ENCODE results near the gene FN1. TPM values are rescaled to one million over a fixed set of nuclear protein-coding genes. Genes with fewer than 3 reads are reported as not detected.
"Not testable (repeated sequence)": the region's sequence is repeated elsewhere in the genome, so short reads cannot be mapped to it uniquely, and the experiment has no call there.

The FN1 gene
- polyA plus RNA-seq, 1 donor (not counting 4 experiments of a cell fraction or from before 2014, with no cell fraction given) = 1,649 TPM

DNA sequence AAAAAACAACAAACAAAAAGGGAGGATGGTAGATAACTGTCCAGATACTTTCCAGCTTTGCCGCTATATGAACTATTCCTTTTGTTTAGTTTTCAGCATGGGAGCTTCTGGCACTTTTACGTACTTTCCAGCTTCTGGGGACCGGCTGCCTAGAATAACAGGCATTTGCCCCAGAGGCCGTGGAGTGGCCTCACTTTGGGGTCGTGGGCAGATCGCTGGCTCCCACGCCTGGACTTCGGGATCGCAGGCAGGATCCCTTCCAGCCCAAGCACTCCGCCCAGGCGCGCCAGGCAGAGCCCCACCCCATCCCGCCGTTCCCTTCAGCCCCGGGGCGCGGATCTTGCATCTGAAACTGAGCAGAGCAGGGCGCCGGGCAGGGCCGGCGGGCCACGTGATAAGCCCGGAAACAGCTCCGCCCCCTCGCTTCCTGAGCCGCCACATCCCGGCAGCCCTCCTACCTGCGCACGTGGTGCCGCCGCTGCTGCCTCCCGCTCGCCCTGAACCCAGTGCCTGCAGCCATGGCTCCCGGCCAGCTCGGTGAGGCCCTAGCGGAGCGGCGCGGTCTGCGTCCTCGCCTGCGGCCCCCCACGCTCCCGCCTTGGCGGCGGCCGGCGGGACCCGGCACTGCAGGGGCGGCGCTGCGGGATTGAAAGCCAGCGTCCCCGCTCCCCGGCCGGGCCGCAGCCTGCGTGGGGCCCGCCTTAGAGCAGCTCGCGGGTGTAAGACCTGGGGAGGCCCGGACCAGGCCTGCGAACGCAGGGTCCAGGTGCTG lies 124.1 kb downstream of the FN1 start, which contains the start of gene ATIC:
Gene ATIC, plus strand, starts transcription at position 435 of the 772 bp plus-strand sequence. Its CDS starts 84 bp downstream, at position 519.
- H3K9me3 ChIP-seq (ENCODE audit: control insufficient read depth, low read depth, low read length) = no peaks in the 10 kb centered on the region
- peak within 1 kb of the TSS; percentile 88 for H3K27ac ChIP-seq (ENCODE audit: control insufficient read depth, insufficient read depth, low read length)
- H3K4me1 ChIP-seq (ENCODE audit: control insufficient read depth, extremely low read depth, insufficient read depth, low read length) = peaks cover 10% of the 10 kb centered on the region
- dilution Hi-C loops (cut with MboI; ENCODE audit: extremely low pct_ligation_motif_present, low sequenced_read_pairs) = no loop called here
- peaks cover 31% of the 10 kb centered on the region for H3K79me2 ChIP-seq (ENCODE audit: control insufficient read depth, insufficient read depth, low read length)
- H3K4me3 ChIP-seq (ENCODE audit: control insufficient read depth in 2 of 3, extremely low read depth in 1 of 3, insufficient read depth in 2 of 3, low read depth in 1 of 3, low read length in 3 of 3) = peak within 1 kb of the TSS; percentile 53 to 91 (median 83)
- peaks cover 0 to 11% of the 10 kb centered on the region in 2 experiments for H3K36me3 ChIP-seq (ENCODE audit: control insufficient read depth in 2 of 2, extremely low read depth in 1 of 2, insufficient read depth in 2 of 2, low read length in 2 of 2)
- H3K9ac ChIP-seq (ENCODE audit: control insufficient read depth, extremely low read depth, insufficient read depth, low read length) = peak within 1 kb of the TSS; percentile 93
- H3K4me2 ChIP-seq (ENCODE audit: control insufficient read depth, extremely low read depth, insufficient read depth, low read depth, low read length) = peak within 1 kb of the TSS; percentile 90
- H3K27me3 ChIP-seq (ENCODE audit: control insufficient read depth, extremely low read depth, insufficient read depth, low read length) = no peaks in the 10 kb centered on the region
- no peaks in the 10 kb centered on the region for H4K20me1 ChIP-seq (ENCODE audit: control insufficient read depth, extremely low read depth, insufficient read depth, low read length)
- no peaks in the 10 kb centered on the region for H3K9me1 ChIP-seq (ENCODE audit: control insufficient read depth, extremely low read depth, insufficient read depth, low read length)
- DNase-seq (ENCODE audit: low read depth, low spot score) = peak; percentile 61
- FAIRE-seq = no peak
- TF ChIP-seq EZH2 (IDR thresholded peaks at IDR 0.05; ENCODE audit: low read length) = no peak
- TF ChIP-seq, protein P1, sequence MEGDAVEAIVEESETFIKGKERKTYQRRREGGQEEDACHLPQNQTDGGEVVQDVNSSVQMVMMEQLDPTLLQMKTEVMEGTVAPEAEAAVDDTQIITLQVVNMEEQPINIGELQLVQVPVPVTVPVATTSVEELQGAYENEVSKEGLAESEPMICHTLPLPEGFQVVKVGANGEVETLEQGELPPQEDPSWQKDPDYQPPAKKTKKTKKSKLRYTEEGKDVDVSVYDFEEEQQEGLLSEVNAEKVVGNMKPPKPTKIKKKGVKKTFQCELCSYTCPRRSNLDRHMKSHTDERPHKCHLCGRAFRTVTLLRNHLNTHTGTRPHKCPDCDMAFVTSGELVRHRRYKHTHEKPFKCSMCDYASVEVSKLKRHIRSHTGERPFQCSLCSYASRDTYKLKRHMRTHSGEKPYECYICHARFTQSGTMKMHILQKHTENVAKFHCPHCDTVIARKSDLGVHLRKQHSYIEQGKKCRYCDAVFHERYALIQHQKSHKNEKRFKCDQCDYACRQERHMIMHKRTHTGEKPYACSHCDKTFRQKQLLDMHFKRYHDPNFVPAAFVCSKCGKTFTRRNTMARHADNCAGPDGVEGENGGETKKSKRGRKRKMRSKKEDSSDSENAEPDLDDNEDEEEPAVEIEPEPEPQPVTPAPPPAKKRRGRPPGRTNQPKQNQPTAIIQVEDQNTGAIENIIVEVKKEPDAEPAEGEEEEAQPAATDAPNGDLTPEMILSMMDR (optimal IDR thresholded peaks at IDR 0.05 in 1 of 3, IDR thresholded peaks at IDR 0.05 in 1 of 3, conservative IDR thresholded peaks at IDR 0.05 in 1 of 3; ENCODE audit: extremely low read depth in 1 of 3, insufficient read depth in 2 of 3, low read length in 3 of 3) = no peak
- peak within 1 kb of the TSS; percentile 98 for H2AFZ ChIP-seq (ENCODE audit: control insufficient read depth, low read length)

GRCh38 chr2:215311259-215311624 lies 124.6 kb downstream of the FN1 start:
- Histone ChIP-seq H3K4me1 (ENCODE audit: control insufficient read depth, extremely low read depth, insufficient read depth, low read length) (peaks cover 10% of the 10 kb centered on the region), H3K4me3 (ENCODE audit: control insufficient read depth in 2 of 3, extremely low read depth in 1 of 3, insufficient read depth in 2 of 3, low read depth in 1 of 3, low read length in 3 of 3) (peak overlapping the region; percentile 53 to 91 (median 83)), H3K27ac (ENCODE audit: control insufficient read depth, insufficient read depth, low read length) (peak overlapping the region; percentile 88), H3K9ac (ENCODE audit: control insufficient read depth, extremely low read depth, insufficient read depth, low read length) (peak overlapping the region; percentile 93), H2AFZ (ENCODE audit: control insufficient read depth, low read length) (peak overlapping the region; percentile 98), H3K79me2 (ENCODE audit: control insufficient read depth, insufficient read depth, low read length) (peaks cover 29% of the 10 kb centered on the region), H3K36me3 (ENCODE audit: control insufficient read depth in 2 of 2, extremely low read depth in 1 of 2, insufficient read depth in 2 of 2, low read length in 2 of 2) (peaks cover 0 to 11% of the 10 kb centered on the region in 2 experiments), H3K4me2 (ENCODE audit: control insufficient read depth, extremely low read depth, insufficient read depth, low read depth, low read length) (peak overlapping the region; percentile 90)
- dilution Hi-C loops (cut with MboI; ENCODE audit: extremely low pct_ligation_motif_present, low sequenced_read_pairs); H3K9me1 ChIP-seq (ENCODE audit: control insufficient read depth, extremely low read depth, insufficient read depth, low read length); H3K9me3 ChIP-seq (ENCODE audit: control insufficient read depth, low read depth, low read length); H4K20me1 ChIP-seq (ENCODE audit: control insufficient read depth, extremely low read depth, insufficient read depth, low read length); H3K27me3 ChIP-seq (ENCODE audit: control insufficient read depth, extremely low read depth, insufficient read depth, low read length); DNase-seq (ENCODE audit: low read depth, low spot score); FAIRE-seq: not testable (repeated sequence)

Other genes with a start within 250 kb of the FN1 start
- gene ATIC, start 124.0 kb downstream of the FN1 start, polyA plus RNA-seq = 74.3 to 185 TPM (median 110 TPM) in 3 replicates